Fibroblast of the aortic adventitia (primary cell): ENCODE data around the gene ZNF567. TPM values are rescaled to one million over a fixed set of nuclear protein-coding genes. Genes with fewer than 3 reads are reported as not detected.

ENCODE experiments used
- DNase-seq: peaks from one replicate; pipeline ENCODE4 v3.0.0-alpha.2; 2010; ENCODE audit warnings: low read depth
- H3K4me3 ChIP-seq: 2 replicates; pipeline ENCODE4 v1.5.1; 2011; ENCODE audit warnings: low read depth, mild to moderate bottlenecking, control low read depth, low read length, moderate library complexity
- total RNA-seq: library from RNA; depleted of rRNA; stranded (reverse); fragments of >200 nt; gene quantifications from 2 replicates; pipeline ENCODE4 v1.2.3, GENCODE V29; 2012; ENCODE audit warnings: low replicate concordance
- TF ChIP-seq, protein P1 (sequence below): IDR thresholded peaks from 2 replicates; pipeline ENCODE4 v1.5.1; 2011; ENCODE audit warnings: mild to moderate bottlenecking, low read length, control low read depth, inconsistent platforms; ENCODE audit not compliant: insufficient read depth

The ZNF567 gene
- total RNA-seq, 1 donor: 6.6 TPM

DNA sequence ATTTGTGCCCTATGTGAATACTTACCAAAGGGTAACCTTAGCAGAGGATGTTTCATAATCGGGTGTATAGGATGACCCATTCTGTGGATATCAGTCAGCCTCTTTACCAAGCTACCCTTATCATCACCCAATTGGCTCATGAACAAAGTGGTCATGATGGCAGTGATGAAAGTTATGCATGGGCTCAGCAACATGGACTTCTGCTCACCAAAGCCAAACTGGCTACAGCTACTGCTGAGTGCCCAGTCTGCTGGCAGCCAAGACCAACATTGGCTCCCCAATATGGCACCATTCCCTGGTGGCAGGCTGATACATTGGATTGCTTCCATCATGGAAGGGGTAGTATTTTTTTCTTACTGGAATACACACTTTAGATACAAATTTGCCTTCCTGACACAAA lies 15.0 kb upstream of the ZNF567 start:
- no peak for DNase-seq
- no peak overlapping the region for H3K4me3 ChIP-seq
- TF ChIP-seq, protein P1, sequence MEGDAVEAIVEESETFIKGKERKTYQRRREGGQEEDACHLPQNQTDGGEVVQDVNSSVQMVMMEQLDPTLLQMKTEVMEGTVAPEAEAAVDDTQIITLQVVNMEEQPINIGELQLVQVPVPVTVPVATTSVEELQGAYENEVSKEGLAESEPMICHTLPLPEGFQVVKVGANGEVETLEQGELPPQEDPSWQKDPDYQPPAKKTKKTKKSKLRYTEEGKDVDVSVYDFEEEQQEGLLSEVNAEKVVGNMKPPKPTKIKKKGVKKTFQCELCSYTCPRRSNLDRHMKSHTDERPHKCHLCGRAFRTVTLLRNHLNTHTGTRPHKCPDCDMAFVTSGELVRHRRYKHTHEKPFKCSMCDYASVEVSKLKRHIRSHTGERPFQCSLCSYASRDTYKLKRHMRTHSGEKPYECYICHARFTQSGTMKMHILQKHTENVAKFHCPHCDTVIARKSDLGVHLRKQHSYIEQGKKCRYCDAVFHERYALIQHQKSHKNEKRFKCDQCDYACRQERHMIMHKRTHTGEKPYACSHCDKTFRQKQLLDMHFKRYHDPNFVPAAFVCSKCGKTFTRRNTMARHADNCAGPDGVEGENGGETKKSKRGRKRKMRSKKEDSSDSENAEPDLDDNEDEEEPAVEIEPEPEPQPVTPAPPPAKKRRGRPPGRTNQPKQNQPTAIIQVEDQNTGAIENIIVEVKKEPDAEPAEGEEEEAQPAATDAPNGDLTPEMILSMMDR: no peak

DNA sequence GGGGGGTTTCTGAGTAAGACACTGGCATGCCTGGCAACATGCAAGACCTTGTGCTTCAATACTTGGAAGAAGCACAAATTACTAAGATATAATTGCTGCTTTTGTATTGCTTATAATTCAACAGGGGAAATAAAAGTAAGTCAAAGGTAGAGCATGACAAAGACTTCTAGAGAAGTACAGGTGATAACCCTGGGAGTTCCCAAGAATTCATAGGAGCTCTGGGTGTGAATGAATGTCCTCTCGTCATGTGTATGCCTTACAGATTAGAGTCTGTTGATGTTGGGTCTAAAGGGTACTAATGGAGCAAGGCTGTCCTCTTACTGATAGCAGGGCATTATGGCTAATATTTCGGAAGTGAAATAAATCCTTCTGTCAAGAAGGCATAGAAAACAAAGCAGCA lies 13.2 kb upstream of the ZNF567 start:
- H3K4me3 ChIP-seq: no peak overlapping the region
- no peak for DNase-seq
- TF ChIP-seq, protein P1: no peak

DNA sequence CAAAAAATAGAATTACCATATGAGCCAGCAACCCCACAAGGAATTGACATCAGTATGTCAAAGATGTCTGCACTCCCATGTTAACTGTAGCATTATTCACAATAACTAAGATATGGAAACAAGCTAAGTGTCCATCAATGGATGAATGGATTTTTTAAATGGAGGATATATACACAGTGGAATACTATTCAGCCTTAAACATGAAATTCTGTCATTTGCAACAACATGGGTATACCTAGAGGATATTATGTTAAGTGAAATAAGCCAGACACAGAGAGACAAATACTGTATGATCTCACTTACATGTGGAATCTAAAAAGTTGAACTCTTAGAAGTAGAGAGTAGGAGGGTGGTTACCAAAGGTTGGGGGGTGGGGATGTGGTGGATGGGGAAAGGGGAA lies 8.0 kb upstream of the ZNF567 start:
- H3K4me3 ChIP-seq: no peak overlapping the region
- TF ChIP-seq, protein P1: no peak

DNA sequence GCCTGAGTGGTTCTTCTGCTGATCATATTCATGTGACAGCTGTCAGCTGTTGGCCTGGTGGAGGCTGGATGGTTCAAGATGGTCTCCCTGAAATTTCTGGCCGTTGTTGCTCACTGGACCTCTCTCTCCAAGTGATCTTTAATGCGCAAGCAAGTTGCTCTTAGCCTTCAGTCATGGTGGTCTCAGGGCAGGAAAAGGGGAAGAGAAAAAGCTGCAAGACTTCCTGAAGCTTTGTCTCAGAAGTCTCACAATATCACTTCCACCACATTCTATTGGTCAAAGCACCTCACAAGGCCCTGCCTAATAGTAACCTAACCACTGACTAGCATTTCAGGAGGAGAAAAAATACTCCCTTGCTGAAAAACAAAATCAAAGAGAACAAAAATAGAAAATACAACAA lies 1.6 kb upstream of the ZNF567 start:
- TF ChIP-seq, protein P1: no peak
- H3K4me3 ChIP-seq: no peak overlapping the region
- DNase-seq: no peak

More for the DNA sequence above, 8.0 kb upstream of the ZNF567 start:
- DNase-seq: no peak

DNA sequence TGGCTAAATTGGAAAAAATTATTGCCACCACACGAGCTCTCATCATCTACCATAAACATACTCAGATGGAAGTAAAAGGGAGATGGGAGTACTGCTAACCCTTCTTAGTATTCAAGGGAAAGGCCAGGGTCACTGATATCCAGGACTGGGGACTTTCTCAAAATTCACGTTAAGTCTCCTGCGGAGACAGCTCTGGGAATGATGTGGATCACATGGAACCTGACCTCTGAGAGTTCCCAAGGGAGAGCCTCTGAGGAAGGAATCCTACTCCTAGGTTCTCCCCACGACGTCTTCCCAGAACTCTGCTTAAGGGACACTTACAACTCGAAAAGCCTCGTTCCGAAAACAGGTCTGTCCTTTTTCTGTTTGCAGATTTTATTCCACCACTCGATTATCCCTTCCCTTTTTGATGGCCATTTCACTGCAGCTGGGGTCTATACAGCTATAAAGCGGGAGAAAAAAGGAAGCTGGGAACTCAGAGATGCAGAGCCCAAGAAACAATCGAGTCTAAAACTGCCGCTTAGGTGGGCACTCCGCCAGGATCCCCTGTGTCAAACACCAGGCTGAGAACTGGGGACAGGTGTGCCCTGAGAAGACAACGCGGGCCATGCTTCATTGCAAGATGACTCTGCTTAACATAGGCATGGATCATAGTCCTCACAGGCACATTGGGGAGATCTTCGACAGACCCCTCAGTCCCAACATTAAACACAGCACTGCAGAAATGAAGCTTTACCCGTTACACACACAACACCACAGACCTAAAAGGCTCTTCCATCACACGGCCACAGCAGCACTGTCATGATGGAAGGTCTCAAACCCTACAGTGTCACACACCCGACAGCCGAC lies 823 bp upstream of the ZNF567 start:
- H3K4me3 ChIP-seq: peak overlapping the region; percentile 98
- DNase-seq: peak; percentile 14
- TF ChIP-seq, protein P1: no peak

DNA sequence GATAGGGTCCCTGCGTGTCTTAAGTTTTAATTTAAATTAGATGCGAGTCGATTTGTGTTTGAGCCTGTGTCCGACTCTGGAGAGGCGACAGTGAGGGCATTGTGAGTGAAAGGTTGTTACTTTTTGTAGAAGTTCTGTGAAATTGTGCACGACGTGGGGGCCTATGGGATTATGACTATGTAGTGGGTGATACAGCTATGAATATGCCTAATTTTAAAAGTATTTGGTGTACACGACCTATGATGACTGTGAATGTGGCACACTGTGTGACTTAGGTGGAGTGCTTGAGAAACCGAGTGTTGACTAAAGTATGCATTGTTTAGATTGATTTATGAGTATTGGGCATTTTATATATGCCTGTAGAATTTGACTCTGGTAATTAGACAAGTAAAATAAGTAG lies 646 bp downstream of the ZNF567 start:
- TF ChIP-seq, protein P1: no peak
- DNase-seq: no peak
- peak overlapping the region; percentile 98 for H3K4me3 ChIP-seq
